SK-N-SH treated with all-trans-retinoic acid at 6 μM for 48 hours (cell line): ENCODE measurements around the gene TRPM1.

ENCODE experiments used
- CSDC2 ChIP-seq: fragments of 250-450 bp; sonication (Bioruptor Pico); IDR thresholded peaks from 2 replicates; pipeline ENCODE4 v1.5.0; 2020; ENCODE audit warnings: mild to moderate bottlenecking, moderate library complexity
- RARB ChIP-seq: fragments of 250-450 bp; sonication (Bioruptor Pico); IDR thresholded peaks from 2 replicates; pipeline ENCODE4 v1.8.0; 2021; ENCODE audit warnings: mild to moderate bottlenecking, moderate library complexity
- SNAI2 ChIP-seq: fragments of 250-450 bp; sonication (Bioruptor Pico); IDR thresholded peaks from 2 replicates; pipeline ENCODE4 v1.5.0; 2020; ENCODE audit warnings: mild to moderate bottlenecking, moderate library complexity
- TOX ChIP-seq: fragments of 250-450 bp; sonication (Bioruptor Pico); IDR thresholded peaks from 2 replicates; pipeline ENCODE4 v1.8.0; 2021; ENCODE audit warnings: mild to moderate bottlenecking, moderate library complexity, borderline replicate concordance
- ZC3H10 ChIP-seq: fragments of 250-450 bp; sonication (Bioruptor Pico); IDR thresholded peaks from 2 replicates; pipeline ENCODE4 v1.5.1; 2021; ENCODE audit warnings: mild to moderate bottlenecking, moderate library complexity
- ZFP3 ChIP-seq: fragments of 250-450 bp; sonication (Bioruptor Pico); IDR thresholded peaks from 2 replicates; pipeline ENCODE4 v1.5.0; 2020; ENCODE audit warnings: mild to moderate bottlenecking, moderate library complexity
- ZNF565 ChIP-seq: fragments of 450-650 bp; formaldehyde crosslinking; conservative IDR thresholded peaks from 2 replicates; pipeline ENCODE4 v1.5.0; 2020; ENCODE audit warnings: low read depth, mild to moderate bottlenecking, moderate library complexity
- ZNF8 ChIP-seq: fragments of 450-650 bp; formaldehyde crosslinking; IDR thresholded peaks from 2 replicates; pipeline ENCODE4 v1.5.0; 2020; ENCODE audit warnings: mild to moderate bottlenecking, moderate library complexity

GRCh38 chr15:31116423-31117030 lies 15.0 kb upstream of the TRPM1 start:
- TF ChIP-seq TOX (CRISPR knock-in tag) (no peak), RARB (CRISPR knock-in tag) (no peak), SNAI2 (CRISPR knock-in tag) (no peak), ZFP3 (no peak), ZC3H10 (no peak), ZNF8 (no peak), ZNF565 (CRISPR knock-in tag) (no peak), CSDC2 (no peak)
